Fibroblast of mammary gland (primary cell): ENCODE measurements around the gene CC2D1A.

Experiments
- DNase-seq: peaks from one replicate; pipeline ENCODE4 v3.0.0-alpha.2; 2010; ENCODE audit warnings: low read depth
- H3K4me3 ChIP-seq: 2 replicates; pipeline ENCODE4 v1.5.1; 2011; ENCODE audit warnings: low read depth, mild to moderate bottlenecking, low read length, moderate library complexity; ENCODE audit not compliant: control insufficient read depth
- TF ChIP-seq, protein P1 (sequence below): conservative IDR thresholded peaks from 2 replicates; pipeline ENCODE4 v1.5.1; 2011; ENCODE audit warnings: low read depth, low read length, inconsistent platforms; ENCODE audit not compliant: control insufficient read depth, insufficient read depth

Gene CC2D1A

DNA sequence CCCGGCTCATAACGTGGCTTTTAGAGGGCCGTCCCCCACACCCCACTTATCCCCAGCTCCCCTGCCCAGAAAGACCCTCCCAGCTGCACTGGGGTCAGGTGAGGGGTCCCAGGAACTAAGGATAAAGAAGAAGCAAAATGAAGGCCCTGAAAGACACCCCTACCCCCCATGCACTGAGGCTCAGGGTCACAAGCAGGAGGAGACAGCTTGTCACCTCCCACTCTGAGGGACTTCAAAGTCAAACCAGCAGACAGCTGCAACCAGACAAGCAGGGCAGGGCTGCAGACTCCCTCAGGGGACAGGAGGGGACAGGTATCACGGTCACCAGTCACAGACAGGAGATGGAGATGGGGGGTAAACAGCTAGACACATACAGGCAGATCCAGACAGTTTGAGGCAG is 35.1 kb upstream of the CC2D1A start:
- no peak for DNase-seq
- H3K4me3 ChIP-seq = no peak overlapping the region
- TF ChIP-seq, protein P1, sequence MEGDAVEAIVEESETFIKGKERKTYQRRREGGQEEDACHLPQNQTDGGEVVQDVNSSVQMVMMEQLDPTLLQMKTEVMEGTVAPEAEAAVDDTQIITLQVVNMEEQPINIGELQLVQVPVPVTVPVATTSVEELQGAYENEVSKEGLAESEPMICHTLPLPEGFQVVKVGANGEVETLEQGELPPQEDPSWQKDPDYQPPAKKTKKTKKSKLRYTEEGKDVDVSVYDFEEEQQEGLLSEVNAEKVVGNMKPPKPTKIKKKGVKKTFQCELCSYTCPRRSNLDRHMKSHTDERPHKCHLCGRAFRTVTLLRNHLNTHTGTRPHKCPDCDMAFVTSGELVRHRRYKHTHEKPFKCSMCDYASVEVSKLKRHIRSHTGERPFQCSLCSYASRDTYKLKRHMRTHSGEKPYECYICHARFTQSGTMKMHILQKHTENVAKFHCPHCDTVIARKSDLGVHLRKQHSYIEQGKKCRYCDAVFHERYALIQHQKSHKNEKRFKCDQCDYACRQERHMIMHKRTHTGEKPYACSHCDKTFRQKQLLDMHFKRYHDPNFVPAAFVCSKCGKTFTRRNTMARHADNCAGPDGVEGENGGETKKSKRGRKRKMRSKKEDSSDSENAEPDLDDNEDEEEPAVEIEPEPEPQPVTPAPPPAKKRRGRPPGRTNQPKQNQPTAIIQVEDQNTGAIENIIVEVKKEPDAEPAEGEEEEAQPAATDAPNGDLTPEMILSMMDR = no peak

DNA sequence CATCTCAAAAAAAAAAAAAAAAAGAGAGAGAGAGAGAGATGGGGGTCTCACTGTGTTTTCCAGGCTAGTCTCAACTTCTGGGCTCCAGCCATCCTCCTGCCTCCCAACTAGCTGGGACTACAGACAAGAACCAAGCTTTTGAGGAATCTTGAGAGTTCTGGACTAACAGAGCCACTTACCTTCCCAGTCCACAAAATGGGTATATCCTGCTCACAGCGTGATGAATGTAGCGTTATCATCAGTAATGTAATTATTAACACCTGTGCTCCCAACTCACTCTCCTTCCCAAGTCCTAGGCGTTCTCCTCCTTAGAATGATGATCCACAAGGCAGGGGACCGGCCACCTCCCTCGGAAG is 33.7 kb upstream of the CC2D1A start:
- DNase-seq = no peak
- H3K4me3 ChIP-seq = no peak overlapping the region
- TF ChIP-seq, protein P1 = no peak

DNA sequence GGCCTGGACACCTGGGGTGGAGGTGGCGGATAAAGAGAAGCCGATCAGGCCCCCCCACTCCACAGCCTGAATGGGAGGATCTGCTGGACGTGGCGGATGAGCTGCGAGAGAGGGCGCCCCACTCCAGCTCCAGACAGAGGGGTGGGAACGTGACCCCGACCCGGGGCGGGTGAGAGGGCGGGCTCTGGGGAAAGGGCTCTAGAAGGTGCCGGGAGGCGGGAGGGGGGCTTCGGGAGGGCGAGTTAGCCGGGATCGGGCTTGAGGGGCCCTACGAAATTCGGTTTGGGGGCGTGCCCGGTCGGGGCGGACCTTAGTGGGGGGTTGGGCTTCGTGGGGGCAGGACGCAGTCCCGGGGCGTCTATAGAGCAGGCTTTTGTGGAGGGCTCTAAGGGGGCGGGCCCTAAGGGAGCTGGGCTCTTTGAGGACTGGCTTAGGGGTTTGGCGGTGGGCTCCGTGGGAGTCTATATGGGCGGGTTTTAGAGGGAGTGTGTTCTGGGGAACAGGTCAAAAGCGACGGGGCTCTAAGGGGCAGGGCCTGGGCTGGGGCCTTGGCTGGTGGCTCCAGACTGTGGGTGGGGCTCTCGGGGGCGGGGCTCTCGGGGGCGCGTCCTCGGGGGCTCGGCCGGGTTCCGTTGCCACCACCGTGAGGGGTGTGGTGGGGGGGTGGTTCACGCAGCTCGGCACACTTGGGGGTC is 33.2 kb upstream of the CC2D1A start:
- peak overlapping the region; percentile 13 for H3K4me3 ChIP-seq
- DNase-seq = no peak
- TF ChIP-seq, protein P1 = no peak

DNA sequence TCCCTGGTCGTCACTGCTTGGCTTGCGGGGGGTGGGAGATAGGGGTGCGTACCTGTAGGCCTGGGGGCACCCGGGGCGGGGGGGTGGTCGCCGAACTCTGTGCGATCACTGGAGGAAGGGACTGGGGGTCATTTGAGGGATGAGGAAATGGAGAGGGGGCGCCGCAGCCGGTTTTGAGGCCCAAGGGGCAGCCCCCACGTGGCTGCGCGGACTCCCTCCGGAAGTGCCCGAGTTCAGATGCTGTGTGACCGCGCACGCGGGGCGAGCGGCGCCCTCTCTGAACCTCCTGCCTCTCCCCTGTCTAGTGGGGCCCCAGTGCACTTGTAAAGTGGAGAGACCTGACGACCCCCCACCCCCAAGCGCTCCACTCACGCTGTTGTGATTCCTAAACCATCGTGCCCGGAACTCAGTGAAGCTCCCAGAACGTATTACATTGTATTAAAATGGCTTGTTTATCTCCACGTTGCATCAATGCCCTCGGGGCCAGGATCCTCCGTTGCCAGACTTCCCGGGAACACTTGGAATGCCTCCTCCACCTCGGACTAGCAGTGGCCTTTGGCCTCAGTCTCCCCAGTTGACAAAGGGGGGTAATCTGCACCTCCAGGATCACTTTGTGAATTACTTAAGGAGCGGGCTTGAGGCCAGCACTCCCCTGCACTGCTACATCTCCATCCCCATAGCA is 32.0 kb upstream of the CC2D1A start:
- H3K4me3 ChIP-seq = no peak overlapping the region

DNA sequence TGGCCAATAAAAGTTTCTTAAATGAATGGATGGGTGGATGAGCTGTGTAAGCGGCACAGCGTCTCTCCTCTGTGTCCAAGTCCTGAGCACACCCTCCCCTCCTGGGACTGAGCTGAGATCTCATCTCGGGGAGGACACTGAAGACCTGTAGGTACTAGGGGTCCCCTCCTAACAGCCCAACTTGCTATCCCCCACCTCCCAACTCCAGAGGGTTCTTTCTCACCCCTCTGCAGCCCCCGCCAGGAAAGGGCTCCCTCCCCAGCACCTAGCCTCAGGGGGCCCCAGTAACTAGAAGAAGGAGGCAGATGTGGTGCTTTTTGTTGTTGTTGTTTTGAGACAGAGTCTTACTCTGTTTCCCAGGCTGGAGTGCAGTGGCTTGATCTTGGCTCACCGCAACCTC is 30.2 kb upstream of the CC2D1A start:
- no peak overlapping the region for H3K4me3 ChIP-seq
- TF ChIP-seq, protein P1 = no peak
- DNase-seq = no peak

More for the DNA sequence above, 32.0 kb upstream of the CC2D1A start:
- TF ChIP-seq, protein P1 = no peak
- DNase-seq = no peak

DNA sequence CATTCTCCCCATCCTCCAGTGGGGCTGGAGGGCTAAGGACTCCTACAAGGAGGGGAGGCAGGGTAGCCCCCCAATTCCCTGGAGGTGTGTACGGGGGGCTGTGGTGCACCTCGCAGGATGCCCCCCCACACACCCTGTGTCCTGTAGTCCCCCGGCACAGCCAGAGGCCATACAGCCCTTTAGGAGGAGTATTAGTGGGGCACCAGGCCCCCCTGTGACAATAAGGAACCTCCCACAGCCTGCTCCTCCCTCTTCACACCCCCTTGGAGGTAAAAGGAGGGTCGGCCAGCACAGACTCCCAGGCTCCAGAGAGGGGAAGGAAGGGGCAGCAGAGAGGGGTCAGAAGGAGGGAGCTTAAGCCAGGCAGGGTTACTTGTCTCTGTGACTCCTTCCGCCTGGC is 29.2 kb upstream of the CC2D1A start, which contains the start of gene NANOS3:
Gene NANOS3, plus strand, starts transcription at position 301 of the 400 bp plus-strand sequence. CDS start 115 bp downstream, outside the sequence.
- H3K4me3 ChIP-seq = no peak within 1 kb of the TSS
- TF ChIP-seq, protein P1 = no peak
- no peak for DNase-seq
